ENCODE results near the gene CEP162.
"Not testable (repeated sequence)": the region's sequence is repeated elsewhere in the genome, so short reads cannot be mapped to it uniquely, and the experiment has no call there.

The CEP162 gene, protein sequence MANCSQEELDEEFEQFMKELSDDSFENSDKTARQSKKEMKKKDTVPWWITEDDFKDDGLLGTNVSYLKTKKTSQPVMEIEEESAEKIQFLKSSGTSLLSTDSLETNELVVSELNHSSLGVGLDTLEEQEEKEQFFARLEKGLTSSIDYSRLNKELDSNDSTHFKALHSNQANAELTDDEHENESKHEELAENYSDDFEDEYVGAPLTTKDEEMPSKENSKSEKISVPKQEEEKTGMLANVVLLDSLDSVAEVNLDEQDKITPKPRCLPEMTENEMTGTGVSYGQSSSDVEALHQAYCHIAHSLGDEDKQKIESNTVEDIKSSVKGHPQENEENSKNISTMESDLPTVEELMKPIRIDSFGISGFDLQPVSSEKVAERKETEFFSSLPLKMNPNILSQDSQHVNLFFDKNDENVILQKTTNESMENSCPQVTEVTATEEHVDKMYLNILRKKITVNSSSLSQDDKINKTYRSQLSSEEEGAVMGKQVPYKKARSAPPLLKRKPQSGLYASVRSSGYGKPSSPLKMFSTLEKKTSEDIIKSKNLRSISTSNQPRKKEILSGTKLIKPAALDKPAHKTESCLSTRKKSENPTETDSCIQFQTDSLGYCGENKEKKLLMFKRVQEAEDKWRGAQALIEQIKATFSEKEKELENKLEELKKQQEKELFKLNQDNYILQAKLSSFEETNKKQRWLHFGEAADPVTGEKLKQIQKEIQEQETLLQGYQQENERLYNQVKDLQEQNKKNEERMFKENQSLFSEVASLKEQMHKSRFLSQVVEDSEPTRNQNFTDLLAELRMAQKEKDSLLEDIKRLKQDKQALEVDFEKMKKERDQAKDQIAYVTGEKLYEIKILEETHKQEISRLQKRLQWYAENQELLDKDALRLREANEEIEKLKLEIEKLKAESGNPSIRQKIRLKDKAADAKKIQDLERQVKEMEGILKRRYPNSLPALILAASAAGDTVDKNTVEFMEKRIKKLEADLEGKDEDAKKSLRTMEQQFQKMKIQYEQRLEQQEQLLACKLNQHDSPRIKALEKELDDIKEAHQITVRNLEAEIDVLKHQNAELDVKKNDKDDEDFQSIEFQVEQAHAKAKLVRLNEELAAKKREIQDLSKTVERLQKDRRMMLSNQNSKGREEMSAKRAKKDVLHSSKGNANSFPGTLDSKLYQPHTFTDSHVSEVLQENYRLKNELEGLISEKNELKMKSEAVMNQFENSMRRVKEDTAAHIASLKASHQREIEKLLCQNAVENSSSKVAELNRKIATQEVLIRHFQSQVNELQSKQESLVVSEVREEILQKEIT (N-terminal part only)

GRCh38 chr6:84227434-84228197 is at the start of gene CEP162:
TSS of gene CEP162 (minus strand) at chr6:84227643. CDS start at chr6:84226393, 1,250 bp downstream.
- DNase-seq: peak; percentile 91

GRCh38 chr6:84274856-84275255 is 47.4 kb upstream of the CEP162 start:
- no peak for DNase-seq

DNA sequence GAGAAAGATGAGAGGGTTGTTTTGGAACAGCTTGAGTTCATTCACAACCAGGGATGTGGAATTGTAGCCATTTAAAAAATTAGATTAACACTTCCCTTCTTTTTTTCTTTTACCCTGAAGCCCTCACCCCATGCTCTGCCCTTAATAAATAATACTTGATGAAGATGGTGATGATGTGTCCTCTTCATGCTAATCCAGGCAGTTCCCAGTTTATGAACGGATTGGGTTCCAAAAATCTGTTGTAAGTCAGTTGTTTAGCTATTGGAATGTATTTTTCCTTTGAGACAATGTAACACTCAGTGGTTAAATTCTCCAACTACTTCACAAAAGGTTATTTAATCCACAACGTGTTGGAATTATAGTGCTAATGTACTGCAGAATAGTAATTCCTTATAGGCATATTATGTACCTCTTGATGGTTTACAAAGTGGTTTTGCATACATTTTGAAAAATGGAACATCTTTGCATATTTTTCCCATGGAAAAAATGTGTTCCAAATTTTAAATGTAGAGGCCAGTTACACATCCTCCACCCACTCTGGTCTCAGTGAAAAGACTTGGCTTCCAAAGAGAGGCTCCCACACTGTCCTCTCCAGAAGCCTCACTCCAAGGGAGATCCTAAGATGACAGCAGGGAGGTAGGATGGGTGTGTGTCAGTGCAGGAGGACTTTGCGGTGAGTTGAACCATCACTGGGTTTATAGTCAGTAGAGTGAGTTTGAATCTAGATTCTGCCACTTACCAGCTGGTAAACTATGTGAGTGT is 45.8 kb upstream of the CEP162 start:
- no peak for DNase-seq

DNA sequence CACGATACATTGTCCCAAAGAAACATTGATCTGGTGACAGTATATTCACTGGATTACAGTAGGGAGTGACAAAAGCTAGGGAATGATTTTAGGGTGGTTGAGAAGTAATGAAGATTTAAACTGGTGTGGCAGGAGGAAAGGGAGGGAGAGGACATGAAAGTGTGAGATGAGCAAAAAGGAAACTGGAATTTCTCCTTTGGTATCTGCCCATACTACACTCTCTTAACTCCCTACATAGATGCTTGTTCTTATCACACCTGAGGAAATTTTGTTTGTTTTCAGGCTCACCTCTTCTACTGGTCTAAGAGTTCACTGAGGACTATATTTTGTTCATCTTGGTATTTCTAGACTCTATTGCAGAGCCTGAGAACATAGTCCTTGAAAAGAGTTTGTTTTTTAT is 44.9 kb upstream of the CEP162 start:
- DNase-seq: no peak

DNA sequence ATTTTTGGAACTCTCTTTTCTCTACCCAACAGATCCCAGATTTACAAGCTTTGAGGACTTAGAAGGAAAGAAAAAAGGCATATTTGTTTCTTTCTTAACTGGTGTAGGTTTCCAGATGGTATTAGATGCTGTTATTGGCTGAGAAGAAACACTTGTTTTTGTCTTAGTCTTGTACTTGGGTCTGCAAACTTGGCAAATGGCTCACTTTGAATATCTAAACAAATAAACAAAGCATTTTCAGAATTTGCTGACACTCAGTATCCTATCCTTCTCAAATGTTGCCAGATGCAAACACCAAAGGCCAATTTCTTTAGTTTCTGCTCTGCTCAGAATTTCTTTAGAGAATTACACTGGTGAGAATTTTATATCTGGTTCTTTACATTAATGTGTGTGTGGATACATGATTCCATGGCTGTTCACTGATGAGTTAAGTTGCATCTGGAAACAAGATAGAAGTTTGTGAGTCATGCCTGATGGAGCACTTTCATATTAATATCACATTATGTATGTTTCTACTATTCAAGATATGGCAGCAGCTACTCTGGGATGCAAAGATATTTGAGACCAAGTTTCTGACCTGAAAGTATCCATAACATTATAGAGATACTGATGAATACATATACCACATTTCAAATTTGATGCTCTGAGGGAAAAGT is 43.7 kb upstream of the CEP162 start:
- DNase-seq: no peak

DNA sequence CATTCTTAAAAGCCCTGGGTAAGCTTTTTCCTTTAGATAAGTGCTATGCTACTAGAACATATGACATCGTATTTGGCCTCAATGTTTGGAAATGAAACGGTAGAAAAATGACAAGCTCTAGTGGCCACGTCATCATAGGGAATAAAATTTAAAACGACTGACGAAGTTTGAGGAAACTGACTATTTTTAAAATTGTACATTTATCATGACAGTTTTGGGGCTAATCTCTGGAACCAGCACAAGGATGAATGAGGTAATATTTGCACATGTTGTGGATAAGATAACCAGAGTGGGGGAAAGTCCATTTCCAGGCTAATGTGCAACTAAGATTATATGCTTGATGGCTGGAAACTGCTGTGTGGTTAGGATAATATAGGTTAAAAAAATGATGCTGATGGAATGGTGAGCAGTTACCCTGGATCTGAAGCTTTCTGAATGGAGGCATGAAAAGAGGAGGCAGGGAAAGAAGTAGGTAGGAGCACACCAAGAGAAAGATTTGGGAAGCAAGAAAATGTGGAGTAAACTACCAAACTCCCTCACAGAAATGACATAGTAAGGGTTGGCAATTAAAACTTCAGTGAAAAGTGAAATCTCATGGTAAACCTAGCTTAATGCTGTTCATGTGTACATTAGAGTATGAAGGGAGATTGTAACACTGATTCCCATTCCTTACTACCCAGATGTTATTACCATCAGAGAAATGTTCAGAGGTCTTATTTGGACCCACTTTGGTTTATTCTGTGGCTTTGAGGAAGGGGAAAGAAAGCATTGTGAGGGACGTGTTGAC is 42.7 kb upstream of the CEP162 start:
- DNase-seq: no peak

DNA sequence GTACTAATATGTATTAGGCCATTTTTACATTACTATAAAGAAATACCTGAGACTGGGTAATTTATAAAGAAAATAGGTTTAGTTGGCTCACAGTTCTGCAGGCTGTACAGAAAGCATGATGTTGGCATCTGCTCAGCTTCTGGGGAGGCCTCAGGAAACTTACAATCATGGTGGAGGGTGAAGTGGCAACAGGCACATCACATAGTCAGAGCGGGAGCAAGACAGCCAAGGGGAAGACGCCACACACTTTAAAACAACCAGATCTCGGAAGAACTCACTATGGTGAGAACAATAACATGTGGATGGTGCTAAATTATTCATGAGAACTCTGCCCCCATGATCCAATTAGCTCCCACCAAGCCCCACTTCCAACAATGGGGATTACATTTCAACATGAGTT is 41.3 kb upstream of the CEP162 start:
- no peak for DNase-seq

DNA sequence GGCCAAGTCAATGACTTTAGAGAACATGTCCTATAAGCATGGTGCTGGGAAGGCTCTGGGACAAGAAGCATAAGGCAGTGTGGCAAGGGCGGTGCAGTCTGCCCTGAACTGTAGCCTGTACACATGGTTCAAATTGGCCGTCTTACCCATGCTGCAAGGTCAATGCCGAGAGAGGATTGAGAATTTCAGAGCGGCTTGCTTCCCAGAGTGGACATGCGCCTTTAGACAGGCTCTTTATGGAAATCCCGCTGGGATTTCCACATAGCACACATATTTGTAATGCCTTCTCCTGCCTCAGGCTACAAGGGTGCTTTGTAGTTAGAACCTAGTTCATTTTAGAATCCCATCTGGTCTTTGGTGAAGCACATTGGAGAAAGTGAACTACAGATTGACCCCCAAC is 36.1 kb upstream of the CEP162 start:
- no peak for DNase-seq

DNA sequence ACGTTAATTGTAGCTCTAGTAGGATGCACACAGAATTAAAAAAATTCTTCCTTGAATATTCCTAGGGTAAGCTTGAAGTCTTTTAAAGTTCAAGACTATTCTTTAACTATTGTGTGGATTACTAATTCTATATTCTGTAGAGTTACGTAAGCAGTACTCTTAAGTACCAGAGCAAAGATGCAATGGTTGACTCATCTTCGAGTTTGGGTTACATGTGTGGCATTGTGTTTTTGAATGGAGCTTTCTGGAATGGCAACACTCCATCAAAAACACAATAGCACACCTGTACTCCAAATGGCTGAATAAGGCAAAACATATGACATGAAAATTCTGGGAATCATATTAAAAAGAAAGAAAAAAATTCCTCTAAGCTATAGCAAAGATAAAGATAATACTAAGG is 33.5 kb upstream of the CEP162 start:
- no peak for DNase-seq

- no peak for DNase-seq
Measured at GRCh38 chr6:84260196-84260595, 32.8 kb upstream of the CEP162 start.

DNA sequence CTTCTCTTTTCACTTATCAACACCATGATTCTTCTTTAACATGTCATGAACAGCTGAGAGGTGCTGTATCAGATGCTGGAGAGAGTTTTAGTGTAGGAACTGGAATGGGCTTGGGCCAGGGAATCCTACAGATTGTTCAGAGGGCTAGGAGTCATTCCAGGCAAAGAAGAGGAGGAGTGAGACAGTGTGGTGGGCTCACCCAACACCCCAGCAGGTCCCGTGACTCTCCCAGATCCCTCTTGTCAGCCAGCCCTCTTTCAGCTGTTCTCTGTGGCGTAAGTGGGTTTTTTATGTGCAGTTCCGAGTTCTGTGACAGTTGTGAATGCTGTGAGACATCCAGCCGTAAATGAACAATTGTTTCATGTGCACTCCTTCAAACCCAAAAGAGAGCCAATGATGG is 31.4 kb upstream of the CEP162 start:
- no peak for DNase-seq

GRCh38 chr6:84258268-84258667 is 30.8 kb upstream of the CEP162 start:
- DNase-seq: no peak

- DNase-seq: no peak
Measured at GRCh38 chr6:84255641-84256040, 28.2 kb upstream of the CEP162 start.

- DNase-seq: no peak
Measured at GRCh38 chr6:84253380-84253779, 25.9 kb upstream of the CEP162 start.

- DNase-seq: no peak
Measured at GRCh38 chr6:84251891-84252539, 24.6 kb upstream of the CEP162 start.

GRCh38 chr6:84249724-84250123 is 22.3 kb upstream of the CEP162 start:
- no peak for DNase-seq

DNA sequence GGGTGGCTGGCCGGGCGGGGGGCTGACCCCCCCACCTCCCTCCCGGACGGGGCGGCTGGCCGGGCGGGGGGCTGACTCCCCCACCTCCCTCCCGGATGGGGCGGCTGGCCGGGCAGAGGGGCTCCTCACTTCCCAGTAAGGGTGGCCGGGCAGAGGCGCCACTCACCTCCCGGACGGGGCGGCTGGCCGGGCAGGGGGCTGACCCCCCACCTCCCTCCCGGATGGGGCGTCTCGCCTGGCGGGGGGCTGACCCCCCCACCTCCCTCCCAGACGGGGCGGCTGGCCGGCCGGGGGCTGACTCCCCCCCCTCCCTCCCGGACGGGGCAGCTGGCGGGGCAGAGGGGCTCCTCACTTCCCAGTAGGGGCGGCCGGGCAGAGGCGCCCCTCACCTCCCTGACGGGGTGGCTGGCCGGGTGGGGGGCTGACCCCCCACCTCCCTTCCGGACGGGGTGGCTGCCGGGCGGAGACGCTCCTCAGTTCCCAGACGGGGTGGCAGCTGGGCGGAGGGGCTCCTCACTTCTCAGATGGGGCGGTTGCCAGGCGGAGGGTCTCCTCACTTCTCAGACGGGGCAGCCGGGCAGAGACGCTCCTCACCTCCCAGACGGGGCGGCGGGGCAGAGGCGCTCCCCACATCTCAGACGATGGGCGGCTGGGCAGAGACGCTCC is 17.1 kb upstream of the CEP162 start:
- DNase-seq: not testable (repeated sequence)

DNA sequence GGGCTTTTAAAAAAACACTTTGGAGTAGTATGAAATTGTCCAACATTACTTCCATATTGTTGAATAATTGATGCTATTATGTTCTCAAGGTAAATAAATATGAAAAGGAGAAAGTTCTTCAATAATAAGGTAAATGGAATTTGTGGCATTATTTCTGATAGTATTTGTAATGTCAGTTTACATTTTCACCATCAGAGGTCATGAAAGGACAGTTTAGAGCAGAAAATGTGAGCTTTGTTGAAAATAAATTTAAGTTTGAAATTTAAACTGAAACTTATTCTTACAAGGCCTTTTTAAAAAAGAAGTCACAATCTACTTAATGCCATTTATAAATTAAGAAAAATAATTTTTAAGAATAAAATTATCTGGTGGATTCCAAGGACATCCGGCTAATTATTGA is 15.8 kb upstream of the CEP162 start:
- DNase-seq: no peak

- DNase-seq: no peak
Measured at GRCh38 chr6:84242265-84242664, 14.8 kb upstream of the CEP162 start.
